Measurements from ENCODE around the gene NELFCD.

Gene NELFCD

DNA sequence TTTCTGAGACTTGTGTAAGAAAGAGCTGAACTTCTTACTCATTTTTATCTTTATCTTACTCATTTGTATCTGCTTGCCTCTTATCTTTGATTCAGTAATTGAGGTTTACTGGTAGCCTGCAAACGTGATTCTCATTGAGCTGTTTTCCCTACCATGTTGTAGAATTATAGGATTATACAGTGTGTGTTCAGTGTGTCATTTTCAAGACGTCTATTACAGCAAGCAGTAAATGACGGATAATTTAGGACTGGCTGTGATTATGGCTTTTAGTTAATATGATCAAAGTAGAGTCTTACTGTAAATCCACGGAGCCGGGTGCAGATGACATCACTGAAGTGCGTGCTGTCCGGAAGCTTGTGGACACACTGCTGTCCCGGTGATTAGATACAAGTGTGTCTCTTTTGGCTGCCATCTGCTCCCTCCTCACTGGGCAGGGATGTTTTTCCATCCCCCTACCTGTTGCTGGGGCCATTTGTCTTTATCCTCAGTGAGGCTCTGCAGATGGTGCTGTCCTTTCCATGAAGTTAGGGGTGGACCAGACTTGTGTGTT lies 6.0 kb downstream of the NELFCD start:
- no peak for DNase-seq (ENCODE audit: low spot score)
- in situ Hi-C loops (cut with MboI; ENCODE audit: low sequenced_read_pairs, unreplicated experiment) = no loop called here
- TF ChIP-seq, protein P1, sequence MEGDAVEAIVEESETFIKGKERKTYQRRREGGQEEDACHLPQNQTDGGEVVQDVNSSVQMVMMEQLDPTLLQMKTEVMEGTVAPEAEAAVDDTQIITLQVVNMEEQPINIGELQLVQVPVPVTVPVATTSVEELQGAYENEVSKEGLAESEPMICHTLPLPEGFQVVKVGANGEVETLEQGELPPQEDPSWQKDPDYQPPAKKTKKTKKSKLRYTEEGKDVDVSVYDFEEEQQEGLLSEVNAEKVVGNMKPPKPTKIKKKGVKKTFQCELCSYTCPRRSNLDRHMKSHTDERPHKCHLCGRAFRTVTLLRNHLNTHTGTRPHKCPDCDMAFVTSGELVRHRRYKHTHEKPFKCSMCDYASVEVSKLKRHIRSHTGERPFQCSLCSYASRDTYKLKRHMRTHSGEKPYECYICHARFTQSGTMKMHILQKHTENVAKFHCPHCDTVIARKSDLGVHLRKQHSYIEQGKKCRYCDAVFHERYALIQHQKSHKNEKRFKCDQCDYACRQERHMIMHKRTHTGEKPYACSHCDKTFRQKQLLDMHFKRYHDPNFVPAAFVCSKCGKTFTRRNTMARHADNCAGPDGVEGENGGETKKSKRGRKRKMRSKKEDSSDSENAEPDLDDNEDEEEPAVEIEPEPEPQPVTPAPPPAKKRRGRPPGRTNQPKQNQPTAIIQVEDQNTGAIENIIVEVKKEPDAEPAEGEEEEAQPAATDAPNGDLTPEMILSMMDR (IDR thresholded peaks at IDR 0.05; ENCODE audit: borderline replicate concordance, control extremely low read depth, extremely low read depth, insufficient read depth, missing control alignments) = no peak

DNA sequence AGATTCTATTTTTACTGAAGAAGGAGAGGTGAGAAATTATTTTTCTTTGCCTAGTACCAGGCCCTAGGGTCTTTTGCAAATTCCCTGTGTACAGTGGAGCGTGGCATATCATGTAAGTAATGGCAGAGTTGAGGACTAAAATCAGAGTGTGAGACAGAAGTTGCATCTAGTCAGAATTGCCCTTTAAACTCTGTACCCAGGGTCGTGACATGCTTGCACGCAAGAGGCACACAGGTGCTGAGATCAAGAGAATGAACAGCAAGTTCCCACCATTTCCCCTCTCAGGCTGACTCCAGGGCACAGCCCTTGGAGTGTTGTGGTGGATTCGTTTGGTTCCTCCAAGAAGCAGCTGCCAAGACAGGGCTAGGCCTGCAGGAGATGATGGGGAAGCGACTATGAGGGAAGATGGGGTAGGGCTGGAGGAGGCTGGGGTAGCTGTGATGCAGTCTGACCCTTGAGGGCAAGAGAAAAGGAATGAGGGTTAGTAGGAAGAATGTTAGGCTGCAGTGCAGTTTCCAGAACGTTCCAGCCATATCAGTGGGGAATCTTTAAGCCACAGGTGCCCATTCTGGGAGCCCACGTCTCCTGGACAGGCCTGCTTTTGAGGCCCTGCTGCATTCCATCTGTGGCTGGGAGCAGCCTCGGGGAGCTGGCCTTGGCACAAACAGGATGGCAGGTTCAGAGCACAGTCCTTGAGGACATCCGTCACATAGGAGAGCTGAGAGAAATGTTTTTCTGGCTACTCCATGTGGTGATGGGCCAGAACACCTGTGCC lies 6.9 kb downstream of the NELFCD start:
- TF ChIP-seq, protein P1 (IDR thresholded peaks at IDR 0.05; ENCODE audit: borderline replicate concordance, control extremely low read depth, extremely low read depth, insufficient read depth, missing control alignments) = no peak
- in situ Hi-C loops (cut with MboI; ENCODE audit: low sequenced_read_pairs, unreplicated experiment) = no loop called here

DNA sequence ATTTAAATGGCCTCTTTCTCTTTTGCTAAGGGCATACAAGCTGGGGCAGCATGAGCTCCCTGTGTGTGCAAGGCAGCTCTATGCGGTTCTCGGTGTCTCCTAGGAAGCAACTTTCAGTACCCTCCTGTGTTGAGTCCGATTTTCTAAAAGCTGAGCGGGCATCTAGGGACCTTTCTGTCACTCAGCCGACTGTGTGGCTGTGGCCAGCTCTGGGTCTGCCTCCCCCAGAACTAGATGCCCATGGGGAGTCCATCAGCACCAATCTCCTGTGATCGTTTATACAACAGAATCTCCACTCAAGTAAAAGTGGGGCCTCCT lies 7.5 kb downstream of the NELFCD start:
- no peak for DNase-seq (ENCODE audit: low spot score)
- in situ Hi-C loops (cut with MboI; ENCODE audit: low sequenced_read_pairs, unreplicated experiment) = no loop called here
- TF ChIP-seq, protein P1 (IDR thresholded peaks at IDR 0.05; ENCODE audit: borderline replicate concordance, control extremely low read depth, extremely low read depth, insufficient read depth, missing control alignments) = no peak

More for the DNA sequence above, 6.9 kb downstream of the NELFCD start:
- no peak for DNase-seq (ENCODE audit: low spot score)

DNA sequence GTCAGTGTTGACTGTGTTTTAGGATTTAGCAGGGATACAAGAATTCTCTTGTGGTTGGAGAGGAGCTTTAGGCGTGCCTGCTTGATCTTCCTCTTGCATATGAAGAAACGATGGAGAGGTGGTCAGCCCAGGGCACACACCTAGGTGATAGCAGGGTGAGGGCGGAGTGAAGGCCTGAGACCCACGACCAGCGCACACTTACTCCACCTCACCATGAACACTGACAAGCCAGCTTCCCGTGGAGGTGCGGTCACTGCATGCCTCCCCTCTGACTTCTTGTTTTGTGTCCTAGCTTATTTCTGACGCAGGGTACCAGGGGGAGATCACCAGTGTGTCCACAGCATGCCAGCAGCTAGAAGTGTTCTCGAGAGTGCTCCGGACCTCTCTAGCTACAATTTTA lies 8.1 kb downstream of the NELFCD start:
- TF ChIP-seq, protein P1 (IDR thresholded peaks at IDR 0.05; ENCODE audit: borderline replicate concordance, control extremely low read depth, extremely low read depth, insufficient read depth, missing control alignments) = no peak
- in situ Hi-C loops (cut with MboI; ENCODE audit: low sequenced_read_pairs, unreplicated experiment) = no loop called here
- DNase-seq (ENCODE audit: low spot score) = no peak

DNA sequence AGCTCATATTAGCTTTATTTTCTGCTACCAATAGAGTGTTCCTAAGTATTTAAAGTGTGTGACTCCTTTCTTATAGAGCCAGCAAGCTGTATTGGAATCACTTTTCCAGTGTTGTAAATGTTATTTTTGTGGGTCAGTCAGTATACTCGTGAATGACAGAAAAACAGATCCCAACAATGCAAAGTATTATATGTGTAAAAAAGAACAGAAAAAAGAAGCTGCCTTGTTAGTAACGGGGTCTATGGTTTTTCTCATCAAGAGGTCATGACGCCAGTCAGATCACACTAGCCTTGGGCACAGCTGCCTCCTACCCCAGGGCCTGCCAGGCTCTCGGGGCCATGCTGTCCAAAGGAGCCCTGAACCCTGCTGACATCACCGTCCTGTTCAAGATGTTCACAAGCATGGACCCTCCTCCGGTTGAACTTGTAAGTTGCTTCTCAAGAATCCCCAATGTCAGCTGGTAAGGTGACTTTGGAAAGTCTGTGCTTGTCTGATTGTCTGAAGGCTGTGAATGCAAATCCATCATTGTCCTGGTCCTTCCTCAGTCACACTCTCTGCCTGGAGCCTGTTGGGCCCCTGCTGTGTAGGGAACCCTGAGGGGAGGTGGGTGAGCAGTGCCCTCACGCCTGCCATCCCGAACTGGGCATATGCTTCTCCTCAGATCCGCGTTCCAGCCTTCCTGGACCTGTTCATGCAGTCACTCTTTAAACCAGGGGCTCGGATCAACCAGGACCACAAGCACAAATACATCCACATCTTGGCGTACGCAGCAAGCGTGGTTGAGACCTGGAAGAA lies 9.8 kb downstream of the NELFCD start:
- no peak for DNase-seq (ENCODE audit: low spot score)
- in situ Hi-C loops (cut with MboI; ENCODE audit: low sequenced_read_pairs, unreplicated experiment) = no loop called here
- TF ChIP-seq, protein P1 (IDR thresholded peaks at IDR 0.05; ENCODE audit: borderline replicate concordance, control extremely low read depth, extremely low read depth, insufficient read depth, missing control alignments) = no peak

DNA sequence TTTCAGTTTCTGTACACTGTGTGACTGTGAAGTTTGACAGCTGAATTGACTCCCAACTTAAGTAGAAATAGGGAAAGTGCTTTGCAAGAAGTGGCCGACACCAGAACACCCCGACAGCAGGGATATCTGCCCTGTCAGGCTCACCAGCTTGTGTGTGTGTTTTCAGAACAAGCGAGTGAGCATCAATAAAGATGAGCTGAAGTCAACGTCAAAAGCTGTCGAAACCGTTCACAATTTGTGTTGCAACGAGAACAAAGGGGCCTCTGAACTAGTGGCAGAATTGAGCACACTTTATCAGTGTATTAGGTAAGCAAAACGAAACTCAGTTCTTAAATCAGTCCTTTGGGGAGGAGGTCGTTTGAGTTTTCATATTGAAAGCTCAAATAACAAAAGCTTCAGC lies 10.7 kb downstream of the NELFCD start:
- no peak for DNase-seq (ENCODE audit: low spot score)
- in situ Hi-C loops (cut with MboI; ENCODE audit: low sequenced_read_pairs, unreplicated experiment) = no loop called here

More for the DNA sequence above, 10.7 kb downstream of the NELFCD start:
- TF ChIP-seq, protein P1 (IDR thresholded peaks at IDR 0.05; ENCODE audit: borderline replicate concordance, control extremely low read depth, extremely low read depth, insufficient read depth, missing control alignments) = no peak

All from GM13976 (cell line).